GM23338 (cell line): ENCODE measurements around the gene CHRNB2. TPM values are rescaled to one million over a fixed set of nuclear protein-coding genes. Genes with fewer than 3 reads are reported as not detected.

Experiments used
- ATAC-seq: fragments of 200-7000 bp; cut with Tn5 transposase; 3 replicates; pipeline ENCODE4 v1.9.1; 2020
- DNase-seq: peaks from one replicate; pipeline ENCODE4 v3.0.0-alpha.2; 2015; ENCODE audit warnings: low spot score
- H2AFZ ChIP-seq: fragments of 200-600 bp; sonication (generic); 2 replicates; pipeline ENCODE4 v1.8.0; 2016; ENCODE audit warnings: antibody characterized with exemption, mild to moderate bottlenecking, moderate library complexity
- H3F3A ChIP-seq: fragments of 200-600 bp; sonication (generic); replicated peaks from 2 replicates; pipeline ENCODE4 v1.8.0; 2017; ENCODE audit warnings: antibody characterized with exemption, mixed run types, low read depth
- H3K27ac ChIP-seq: fragments of 200-600 bp; sonication (generic); 2 replicates; pipeline ENCODE4 v1.6.1; 2016; ENCODE audit warnings: low read depth
- H3K27me3 ChIP-seq: fragments of 200-600 bp; sonication (generic); 2 replicates; pipeline ENCODE4 v1.8.0; 2016; ENCODE audit warnings: mild to moderate bottlenecking, mixed run types, moderate library complexity; ENCODE audit not compliant: insufficient read depth
- H3K36me3 ChIP-seq: fragments of 200-600 bp; sonication (generic); 2 replicates; pipeline ENCODE4 v1.8.0; 2016; ENCODE audit warnings: mild to moderate bottlenecking; ENCODE audit not compliant: insufficient read depth
- H3K4me1 ChIP-seq: fragments of 200-600 bp; sonication (generic); 2 replicates; pipeline ENCODE4 v1.8.0; 2016; ENCODE audit warnings: mild to moderate bottlenecking, moderate library complexity; ENCODE audit not compliant: insufficient read depth
- H3K4me2 ChIP-seq: fragments of 200-600 bp; sonication (generic); 2 replicates; pipeline ENCODE4 v1.7.1; 2017; ENCODE audit warnings: mixed run types
- H3K4me3 ChIP-seq: fragments of 200-600 bp; sonication (generic); 2 replicates; pipeline ENCODE4 v1.6.1; 2016; ENCODE audit warnings: mixed run types
- H3K79me2 ChIP-seq: fragments of 200-600 bp; sonication (generic); replicated peaks from 2 replicates; pipeline ENCODE4 v1.8.0; 2017; ENCODE audit warnings: mild to moderate bottlenecking; ENCODE audit not compliant: insufficient read depth
- H3K9me2 ChIP-seq: fragments of 200-600 bp; sonication (generic); 2 replicates; pipeline ENCODE4 v1.8.0; 2017; ENCODE audit not compliant: insufficient read depth
- H4K20me1 ChIP-seq: fragments of 200-600 bp; sonication (generic); replicated peaks from 2 replicates; pipeline ENCODE4 v1.8.0; 2017; ENCODE audit warnings: mild to moderate bottlenecking; ENCODE audit not compliant: insufficient read depth
- H3K27ac Mint-ChIP-seq: 2 replicates; pipeline ENCODE4 v1.8.0; 2020; ENCODE audit warnings: inconsistent platforms, mild to moderate bottlenecking, moderate library complexity, mixed read lengths
- H3K27me3 Mint-ChIP-seq: 3 replicates; pipeline ENCODE4 v1.8.0; 2022; ENCODE audit warnings: low read depth, mild to moderate bottlenecking, moderate library complexity, mixed read lengths, inconsistent platforms; ENCODE audit not compliant: insufficient read depth, poor library complexity
- H3K36me3 Mint-ChIP-seq: 3 replicates; pipeline ENCODE4 v1.8.0; 2021; ENCODE audit warnings: low read depth, mild to moderate bottlenecking, inconsistent platforms, moderate library complexity, mixed read lengths
- H3K4me1 Mint-ChIP-seq: 3 replicates; pipeline ENCODE4 v1.8.0; 2020; ENCODE audit warnings: mild to moderate bottlenecking, inconsistent platforms, mixed read lengths
- H3K4me3 Mint-ChIP-seq: 3 replicates; pipeline ENCODE4 v1.8.0; 2021; ENCODE audit warnings: moderate library complexity, mild to moderate bottlenecking, inconsistent platforms, mixed read lengths
- H3K9me3 Mint-ChIP-seq: 3 replicates; pipeline ENCODE4 v1.8.0; 2020; ENCODE audit warnings: moderate library complexity, mild to moderate bottlenecking, inconsistent platforms, mixed read lengths
- CREB1 ChIP-seq: fragments of 250-450 bp; sonication (Bioruptor Pico); IDR thresholded peaks from 2 replicates; pipeline ENCODE4 v1.5.0; 2020; ENCODE audit warnings: low read depth, mild to moderate bottlenecking, moderate library complexity
- CTCF ChIP-seq, 2 experiments: fragments of 200-600 bp in 1 of 2; sonication (generic) in 1 of 2; conservative IDR thresholded peaks; 2 replicates each; pipeline versions ENCODE4 v1.5.1 to v1.6.1; 2016 to 2017; ENCODE audit warnings: antibody characterized with exemption in 2 of 2, low read depth in 2 of 2, mild to moderate bottlenecking in 2 of 2, moderate library complexity in 1 of 2
- ETS1 ChIP-seq: IDR thresholded peaks from 2 replicates; pipeline ENCODE4 v1.6.1; 2016; ENCODE audit warnings: antibody characterized with exemption
- EZH2 ChIP-seq: fragments of 200-600 bp; sonication (generic); IDR thresholded peaks from one replicate; pipeline ENCODE4 v1.8.0; 2017; ENCODE audit warnings: antibody characterized with exemption, mild to moderate bottlenecking, low read depth; ENCODE audit not compliant: unreplicated experiment
- EZH2phosphoT487 ChIP-seq: fragments of 200-600 bp; sonication (generic); IDR thresholded peaks from one replicate; pipeline ENCODE4 v1.8.1; 2018; ENCODE audit warnings: antibody characterized with exemption; ENCODE audit not compliant: unreplicated experiment
- JUNB ChIP-seq: IDR thresholded peaks from one replicate; pipeline ENCODE4 v1.6.1; 2016; ENCODE audit warnings: antibody characterized with exemption; ENCODE audit not compliant: unreplicated experiment
- NANOG ChIP-seq: IDR thresholded peaks from 2 replicates; pipeline ENCODE4 v1.6.1; 2016; ENCODE audit warnings: antibody characterized with exemption, borderline replicate concordance
- POLR2AphosphoS5 ChIP-seq: IDR thresholded peaks from 2 replicates; pipeline ENCODE4 v1.6.1; 2016; ENCODE audit warnings: antibody characterized with exemption, low read depth
- REST ChIP-seq: IDR thresholded peaks from one replicate; pipeline ENCODE4 v1.6.1; 2018; ENCODE audit warnings: antibody characterized with exemption; ENCODE audit not compliant: unreplicated experiment
- ZNF114 ChIP-seq: fragments of 250-450 bp; sonication (Bioruptor Pico); IDR thresholded peaks from 2 replicates; pipeline ENCODE4 v1.5.0; 2020; ENCODE audit warnings: mild to moderate bottlenecking, moderate library complexity
- ZNF331 ChIP-seq: fragments of 250-450 bp; sonication (Bioruptor Pico); IDR thresholded peaks from 2 replicates; pipeline ENCODE4 v1.5.0; 2020; ENCODE audit warnings: low read depth, mild to moderate bottlenecking, moderate library complexity
- polyA plus RNA-seq: library from polyadenylated mRNA; unstranded; fragments of >200 nt; fragmentation: Nextera tagmentation; extraction: Ambion mirVana; gene quantifications from 2 replicates; pipeline ENCODE4 v1.2.1, GENCODE V29; 2016
- total RNA-seq: library from RNA; depleted of rRNA; stranded (reverse); fragments of >200 nt; shearing (Covaris generic); gene quantifications from 2 replicates; pipeline ENCODE4 v1.2.3, GENCODE V29; 2014

Gene CHRNB2
- total and polyA plus RNA-seq, 2 experiments from 2014 or later: 0.73 to 3.6 TPM

- Histone ChIP-seq H4K20me1 (peaks cover 32% of the 10 kb centered on the region), H3K36me3 (no peaks in the 10 kb centered on the region), H3K79me2 (peaks cover 100% of the 10 kb centered on the region), H3K27ac (no peak overlapping the region), H3F3A (no peaks in the 10 kb centered on the region), H3K4me1 (peaks cover 19% of the 10 kb centered on the region), H3K4me3 (no peak overlapping the region), H2AFZ (no peak overlapping the region), H3K27me3 (no peaks in the 10 kb centered on the region), H3K4me2 (no peak overlapping the region), H3K9me2 (no peaks in the 10 kb centered on the region)
- no peak for DNase-seq
- no peak overlapping the region for H3K4me3 Mint-ChIP-seq
- H3K27ac Mint-ChIP-seq: no peak overlapping the region
- TF ChIP-seq POLR2AphosphoS5: no peak
- no peak for TF ChIP-seq CREB1
- no peak for TF ChIP-seq CTCF (conservative IDR thresholded peaks at IDR 0.05; ENCODE audit: low read depth in 2 of 2)
- ATAC-seq: no peak
- no peaks in the 10 kb centered on the region for H3K9me3 Mint-ChIP-seq
- peaks cover 5% of the 10 kb centered on the region for H3K27me3 Mint-ChIP-seq
- H3K36me3 Mint-ChIP-seq: peaks cover 6% of the 10 kb centered on the region; the same call in 1 of the 3 replicates
- peaks cover 27% of the 10 kb centered on the region for H3K4me1 Mint-ChIP-seq
These were observed 53.2 kb downstream of the CHRNB2 start for GRCh38 chr1:154620751-154621150.

GRCh38 chr1:154621875-154622274 is 54.3 kb downstream of the CHRNB2 start:
- H3K79me2 ChIP-seq: peaks cover 100% of the 10 kb centered on the region
- peaks cover 32% of the 10 kb centered on the region for H4K20me1 ChIP-seq
- H3K4me1 Mint-ChIP-seq: peaks cover 24% of the 10 kb centered on the region
- TF ChIP-seq ETS1: no peak
- TF ChIP-seq POLR2AphosphoS5: no peak
- no peak for TF ChIP-seq EZH2
- no peak for TF ChIP-seq EZH2phosphoT487
- TF ChIP-seq ZNF331: no peak
- no peak for TF ChIP-seq JUNB
- no peak for TF ChIP-seq REST
- TF ChIP-seq NANOG: no peak
- no peak for TF ChIP-seq CTCF (conservative IDR thresholded peaks at IDR 0.05; ENCODE audit: low read depth in 2 of 2)
- TF ChIP-seq CREB1: no peak
- no peak for TF ChIP-seq ZNF114 (CRISPR knock-in tag)

More at GRCh38 chr1:154621875-154622274, 54.3 kb downstream of the CHRNB2 start:
- Histone ChIP-seq H2AFZ (no peak overlapping the region), H3K9me2 (no peaks in the 10 kb centered on the region), H3K27me3 (no peaks in the 10 kb centered on the region), H3F3A (no peaks in the 10 kb centered on the region), H3K4me1 (peaks cover 14% of the 10 kb centered on the region), H3K27ac (peak overlapping the region; percentile 73), H3K4me3 (no peak overlapping the region), H3K36me3 (no peaks in the 10 kb centered on the region), H3K4me2 (no peak overlapping the region)
- Mint-ChIP-seq H3K27ac (no peak overlapping the region), H3K9me3 (no peaks in the 10 kb centered on the region), H3K36me3 (peaks cover 6% of the 10 kb centered on the region; the same call in 1 of the 3 replicates), H3K4me3 (no peak overlapping the region; the same call in 2 of the 3 replicates), H3K27me3 (peaks cover 3% of the 10 kb centered on the region)
- ATAC-seq: peak; percentile 66
- DNase-seq: no peak
